WTC11 (cell line): ENCODE data around the gene LRFN2. TPM values are rescaled to one million over a fixed set of nuclear protein-coding genes. Genes with fewer than 3 reads are reported as not detected.

Experiments used
- ATAC-seq: fragments of 200-7000 bp; cut with Tn5 transposase; 2 replicates; pipeline ENCODE4 v1.10.0; 2021; ENCODE audit warnings: mild to moderate bottlenecking, moderate library complexity
- CTCF ChIA-PET: fragments of 300-600 bp; sonication (Branson Sonifier 250); formaldehyde crosslinking; loops from one replicate; lab custom pipeline; 2021; ENCODE audit warnings: antibody characterized with exemption; lab: Charles Lee
- POLR2A ChIA-PET: fragments of 350-600 bp; sonication (Branson Sonifier 250); formaldehyde crosslinking; loops from one replicate; lab custom pipeline; 2021; ENCODE audit warnings: antibody characterized with exemption; lab: Charles Lee
- DNase-seq: peaks from one replicate; pipeline ENCODE4 v3.0.0; 2021; ENCODE audit warnings: low spot score
- H3K27ac Mint-ChIP-seq: 2 replicates; pipeline ENCODE4 v1.8.0; 2021; ENCODE audit warnings: mixed read lengths
- H3K27me3 Mint-ChIP-seq: 2 replicates; pipeline ENCODE4 v1.8.0; 2021; ENCODE audit warnings: low read depth, mild to moderate bottlenecking, moderate library complexity, mixed read lengths
- H3K36me3 Mint-ChIP-seq: 2 replicates; pipeline ENCODE4 v1.8.0; 2021; ENCODE audit warnings: mixed read lengths
- H3K4me1 Mint-ChIP-seq: 2 replicates; pipeline ENCODE4 v1.8.0; 2022; ENCODE audit warnings: mixed read lengths
- H3K4me3 Mint-ChIP-seq: 2 replicates; pipeline ENCODE4 v1.8.0; 2021; ENCODE audit warnings: mild to moderate bottlenecking, moderate library complexity, mixed read lengths
- H3K9me3 Mint-ChIP-seq: 2 replicates; pipeline ENCODE4 v1.8.0; 2021; ENCODE audit warnings: mixed read lengths
- ARID4B ChIP-seq: sonication (generic); formaldehyde crosslinking; IDR thresholded peaks from 2 replicates; pipeline ENCODE4 v1.8.0; 2023; ENCODE audit warnings: missing genetic modification reagents, mild to moderate bottlenecking, borderline replicate concordance
- CBFB ChIP-seq: sonication (generic); formaldehyde crosslinking; IDR thresholded peaks from 2 replicates; pipeline ENCODE4 v1.8.1; 2022; ENCODE audit warnings: mild to moderate bottlenecking, low read depth, missing genetic modification reagents
- CREB1 ChIP-seq: sonication (generic); formaldehyde crosslinking; IDR thresholded peaks from 2 replicates; pipeline ENCODE4 v1.8.0; 2023; ENCODE audit warnings: mild to moderate bottlenecking, missing genetic modification reagents
- CTCF ChIP-seq: fragments of 200-600 bp; IDR thresholded peaks from 2 replicates; pipeline ENCODE4 v1.8.0; 2022; ENCODE audit warnings: antibody characterized with exemption
- E2F4 ChIP-seq: sonication (generic); formaldehyde crosslinking; IDR thresholded peaks from 2 replicates; pipeline ENCODE4 v1.8.1; 2022; ENCODE audit warnings: low read depth, mild to moderate bottlenecking, moderate library complexity, missing genetic modification reagents, borderline replicate concordance
- ESRRA ChIP-seq: sonication (generic); formaldehyde crosslinking; IDR thresholded peaks from 2 replicates; pipeline ENCODE4 v1.8.1; 2022; ENCODE audit warnings: mild to moderate bottlenecking, missing genetic modification reagents, borderline replicate concordance
- KAT7 ChIP-seq: sonication (generic); formaldehyde crosslinking; IDR thresholded peaks from 2 replicates; pipeline ENCODE4 v1.8.1; 2023; ENCODE audit warnings: missing genetic modification reagents, mild to moderate bottlenecking, borderline replicate concordance
- NFE2L1 ChIP-seq: sonication (generic); formaldehyde crosslinking; IDR thresholded peaks from 2 replicates; pipeline ENCODE4 v1.8.1; 2023; ENCODE audit warnings: missing genetic modification reagents
- NR3C1 ChIP-seq: sonication (generic); formaldehyde crosslinking; conservative IDR thresholded peaks from 2 replicates; pipeline ENCODE4 v1.8.1; 2023; ENCODE audit warnings: low read depth, mild to moderate bottlenecking, missing genetic modification reagents
- OVOL2 ChIP-seq: fragments of 250-450 bp; sonication (Bioruptor Pico); IDR thresholded peaks from 2 replicates; pipeline ENCODE4 v1.9.0; 2021; ENCODE audit warnings: mild to moderate bottlenecking, borderline replicate concordance
- PREB ChIP-seq: sonication (generic); formaldehyde crosslinking; IDR thresholded peaks from 2 replicates; pipeline ENCODE4 v1.8.1; 2022; ENCODE audit warnings: mild to moderate bottlenecking, missing genetic modification reagents, moderate library complexity, borderline replicate concordance
- SOX15 ChIP-seq: fragments of 250-450 bp; sonication (Bioruptor Pico); IDR thresholded peaks from 2 replicates; pipeline ENCODE4 v1.9.0; 2021; ENCODE audit warnings: mild to moderate bottlenecking
- SP1 ChIP-seq: sonication (generic); formaldehyde crosslinking; conservative IDR thresholded peaks from 2 replicates; pipeline ENCODE4 v1.8.1; 2022; ENCODE audit warnings: missing genetic modification reagents
- TEAD1 ChIP-seq: sonication (generic); formaldehyde crosslinking; IDR thresholded peaks from 2 replicates; pipeline ENCODE4 v1.8.0; 2022; ENCODE audit warnings: mild to moderate bottlenecking, missing genetic modification reagents
- USF2 ChIP-seq: sonication (generic); formaldehyde crosslinking; IDR thresholded peaks from 2 replicates; pipeline ENCODE4 v1.8.1; 2023; ENCODE audit warnings: mild to moderate bottlenecking, missing genetic modification reagents, moderate library complexity
- ZNF121 ChIP-seq: sonication (generic); formaldehyde crosslinking; IDR thresholded peaks from 2 replicates; pipeline ENCODE4 v1.8.0; 2023; ENCODE audit warnings: missing genetic modification reagents
- ZNF219 ChIP-seq: sonication (generic); formaldehyde crosslinking; IDR thresholded peaks from 2 replicates; pipeline ENCODE4 v1.8.0; 2023; ENCODE audit warnings: missing genetic modification reagents, mild to moderate bottlenecking, borderline replicate concordance
- ZNF281 ChIP-seq: sonication (generic); formaldehyde crosslinking; IDR thresholded peaks from 2 replicates; pipeline ENCODE4 v1.8.0; 2023; ENCODE audit warnings: mild to moderate bottlenecking, missing genetic modification reagents
- ZNF425 ChIP-seq: fragments of 250-450 bp; sonication (Bioruptor Pico); conservative IDR thresholded peaks from 2 replicates; pipeline ENCODE4 v1.9.0; 2021; ENCODE audit warnings: mild to moderate bottlenecking
- total RNA-seq: library from RNA; stranded (reverse); gene quantifications from 3 replicates; pipeline ENCODE4 v1.2.3, GENCODE V29; 2021

Gene LRFN2
- total RNA-seq, 1 experiment from 2014 or later, result 1.6 TPM

- CTCF ChIA-PET, result interaction anchor here (0.8 to 1.8 kb wide), 4 partner anchors 10 to 253 kb away, joined by 3 to 9 read pairs (median 3); no protein-coding TSS in a partner anchor
- no peaks in the 10 kb centered on the region for H3K9me3 Mint-ChIP-seq
- no peak for DNase-seq
- ATAC-seq, result no peak
- H3K27ac Mint-ChIP-seq, result no peak overlapping the region
- TF ChIP-seq ZNF121 (no peak), NR3C1 (no peak), ESRRA (CRISPR knock-in tag) (no peak), CBFB (CRISPR knock-in tag) (no peak)
- POLR2A ChIA-PET, result no interaction called here
- peaks cover 36% of the 10 kb centered on the region for H3K4me1 Mint-ChIP-seq
- no peak overlapping the region for H3K4me3 Mint-ChIP-seq
- peaks cover 34% of the 10 kb centered on the region for H3K27me3 Mint-ChIP-seq
- no peaks in the 10 kb centered on the region for H3K36me3 Mint-ChIP-seq
Measured at GRCh38 chr6:40583709-40584108, 3.5 kb downstream of the LRFN2 start.

GRCh38 chr6:40582892-40583291 is 4.3 kb downstream of the LRFN2 start:
- peaks cover 29% of the 10 kb centered on the region for H3K4me1 Mint-ChIP-seq
- ChIA-PET POLR2A (no interaction called here), CTCF (interaction anchor here (0.6 to 1.8 kb wide), 5 partner anchors 19 to 349 kb away, joined by 3 to 9 read pairs (median 3); no protein-coding TSS in a partner anchor)
- TF ChIP-seq ARID4B (CRISPR knock-in tag) (no peak), NFE2L1 (CRISPR knock-in tag) (no peak), KAT7 (CRISPR knock-in tag) (no peak), SOX15 (CRISPR knock-in tag) (no peak), SP1 (CRISPR knock-in tag) (no peak), PREB (CRISPR knock-in tag) (no peak), CTCF (no peak), TEAD1 (CRISPR knock-in tag) (no peak), CREB1 (CRISPR knock-in tag) (no peak), ZNF425 (CRISPR knock-in tag) (no peak), E2F4 (CRISPR knock-in tag) (no peak), ZNF219 (CRISPR knock-in tag) (no peak), ZNF281 (CRISPR knock-in tag) (no peak), USF2 (no peak), OVOL2 (no peak)

More at GRCh38 chr6:40582892-40583291, 4.3 kb downstream of the LRFN2 start:
- Mint-ChIP-seq H3K27ac (no peak overlapping the region), H3K9me3 (no peaks in the 10 kb centered on the region), H3K27me3 (peaks cover 26% of the 10 kb centered on the region), H3K4me3 (no peak overlapping the region), H3K36me3 (no peaks in the 10 kb centered on the region)
- no peak for ATAC-seq
- peak; percentile 27 for DNase-seq
